HEK293 (cell line): Measurements from ENCODE around the gene FADS6.
A peak's percentile ranks its signal among the peaks of the same experiment; 100 is the strongest.

ENCODE experiments used
- CTCF ChIA-PET: fragments of 350-600 bp; formaldehyde crosslinking; extraction: SDS; loops from one replicate; lab custom pipeline; 2021; ENCODE audit warnings: antibody characterized with exemption; lab: Yijun Ruan, JAX
- POLR2A ChIA-PET: fragments of 300-600 bp; formaldehyde crosslinking; extraction: SDS; loops from one replicate; lab custom pipeline; 2020; ENCODE audit warnings: antibody characterized with exemption, inconsistent platforms; lab: Yijun Ruan, JAX
- H3K27ac ChIP-seq: fragments of 200-500 bp; sonication (Bioruptor generic); 2 replicates; pipeline ENCODE4 v1.5.1; 2014; ENCODE audit warnings: low read depth, low read length, control low read depth, inconsistent platforms; ENCODE audit errors: extremely low read depth
- H3K36me3 ChIP-seq, 2 experiments: fragments of 200-500 bp in 1 of 2; sonication (Bioruptor generic) in 1 of 2; 1 replicate in 1 of 2; 2 replicates in 1 of 2; pipeline ENCODE4 v1.5.1; 2014 to 2017; ENCODE audit warnings: inconsistent platforms in 2 of 2, low read length in 2 of 2; ENCODE audit not compliant: control insufficient read depth in 2 of 2, insufficient read depth in 1 of 2
- H3K4me1 ChIP-seq: fragments of 200-500 bp; sonication (Bioruptor generic); 2 replicates; pipeline ENCODE4 v1.5.1; 2014; ENCODE audit warnings: mild to moderate bottlenecking, low read length, inconsistent platforms; ENCODE audit not compliant: control insufficient read depth, insufficient read depth
- H3K4me3 ChIP-seq: 2 replicates; pipeline ENCODE4 v1.5.1; 2011; ENCODE audit warnings: low read depth, mild to moderate bottlenecking, control low read depth, low read length, moderate library complexity
- H3K9me3 ChIP-seq: fragments of 200-500 bp; sonication (Bioruptor generic); 2 replicates; pipeline ENCODE4 v1.5.1; 2014; ENCODE audit warnings: low read depth, low read length, inconsistent platforms; ENCODE audit not compliant: control insufficient read depth, insufficient read depth
- GLIS2 ChIP-seq: fragments of 450-650 bp; formaldehyde crosslinking; IDR thresholded peaks from 2 replicates; pipeline ENCODE4 v1.5.1; 2016; ENCODE audit warnings: missing biosample characterization, missing genetic modification characterization
- KLF8 ChIP-seq: fragments of 450-650 bp; formaldehyde crosslinking; IDR thresholded peaks from 2 replicates; pipeline ENCODE4 v1.5.1; 2016; ENCODE audit warnings: missing biosample characterization, missing genetic modification characterization
- KLF9 ChIP-seq: fragments of 450-650 bp; formaldehyde crosslinking; IDR thresholded peaks from 2 replicates; pipeline ENCODE4 v1.5.1; 2016; ENCODE audit warnings: missing biosample characterization, missing genetic modification characterization, low read depth
- ZEB2 ChIP-seq: fragments of 450-650 bp; formaldehyde crosslinking; IDR thresholded peaks from 2 replicates; pipeline ENCODE4 v1.5.1; 2016; ENCODE audit warnings: missing biosample characterization, missing genetic modification characterization
- ZNF175 ChIP-seq: fragments of 450-650 bp; formaldehyde crosslinking; IDR thresholded peaks from 2 replicates; pipeline ENCODE4 v1.5.1; 2016; ENCODE audit warnings: missing biosample characterization, missing genetic modification characterization
- ZNF335 ChIP-seq: fragments of 450-650 bp; formaldehyde crosslinking; conservative IDR thresholded peaks from 2 replicates; pipeline ENCODE4 v1.5.1; 2016; ENCODE audit warnings: missing biosample characterization, missing genetic modification characterization
- ZNF341 ChIP-seq: fragments of 450-650 bp; formaldehyde crosslinking; IDR thresholded peaks from 2 replicates; pipeline ENCODE4; 2016; ENCODE audit warnings: low read depth, missing biosample characterization, missing genetic modification characterization
- ZNF548 ChIP-seq: fragments of 450-650 bp; formaldehyde crosslinking; IDR thresholded peaks from 2 replicates; pipeline ENCODE4 v1.5.1; 2016; ENCODE audit warnings: missing biosample characterization, missing genetic modification characterization
- ZNF560 ChIP-seq: fragments of 450-650 bp; formaldehyde crosslinking; IDR thresholded peaks from 2 replicates; pipeline ENCODE4 v1.5.1; 2017; ENCODE audit warnings: missing biosample characterization, missing genetic modification characterization, borderline replicate concordance
- ZNF776 ChIP-seq: fragments of 450-650 bp; formaldehyde crosslinking; IDR thresholded peaks from 2 replicates; pipeline ENCODE4 v1.5.0; 2017; ENCODE audit warnings: missing biosample characterization, missing genetic modification characterization, borderline replicate concordance
- TF ChIP-seq, protein P1 (sequence below): fragments of 450-650 bp; formaldehyde crosslinking; optimal IDR thresholded peaks from 2 replicates; pipeline ENCODE3; 2016; ENCODE audit warnings: missing biosample characterization, mild to moderate bottlenecking, missing genetic modification characterization
- TF ChIP-seq, protein P2 (sequence below): fragments of 450-650 bp; formaldehyde crosslinking; IDR thresholded peaks from 2 replicates; pipeline ENCODE4 v1.5.1; 2017; ENCODE audit warnings: missing biosample characterization, missing genetic modification characterization

FADS6 gene

DNA sequence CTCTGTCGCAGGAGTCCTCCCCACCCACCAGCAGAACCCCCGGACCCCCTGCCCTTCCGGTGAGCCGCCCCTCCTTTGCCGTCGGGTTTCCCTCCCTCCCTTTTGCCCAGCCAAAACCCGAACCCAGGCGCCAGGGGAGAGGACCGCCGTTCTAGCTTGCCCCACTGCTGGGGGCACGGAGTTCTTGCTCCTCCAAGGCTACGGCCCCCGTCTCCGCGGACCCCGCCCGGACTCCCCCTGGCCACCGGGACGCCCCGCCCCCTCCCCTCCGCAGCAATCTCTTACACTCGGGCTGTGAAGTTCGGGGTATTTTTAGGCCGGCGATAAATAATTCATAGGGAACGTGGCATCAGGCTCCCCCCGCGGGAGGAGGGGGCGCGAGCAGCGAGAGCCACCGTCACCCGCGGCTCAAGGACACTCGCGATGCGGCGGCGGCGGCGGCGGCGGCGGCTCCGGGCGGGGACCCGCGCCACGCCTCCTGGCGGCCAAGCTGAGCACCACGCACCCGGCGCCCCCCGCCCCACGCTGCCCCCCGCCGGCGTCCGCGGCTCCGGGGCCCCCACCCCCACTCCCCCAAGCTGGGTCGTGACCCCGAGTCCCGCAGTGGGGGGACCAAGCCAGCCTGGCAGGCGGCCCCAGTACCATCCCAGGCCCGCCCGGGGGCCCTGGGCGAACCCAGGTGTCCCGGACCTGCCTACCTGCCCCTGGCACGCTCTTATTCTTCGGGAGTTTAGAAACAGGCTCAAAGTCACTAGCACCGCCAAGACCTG lies 33.8 kb downstream of the FADS6 start, which contains the start of gene GRIN2C:
Gene GRIN2C (minus strand): TSS at position 427 of the 770 bp plus-strand sequence. CDS start 4,793 bp downstream, outside the sequence.
- Histone ChIP-seq H3K9me3 (no peaks in the 10 kb centered on the region), H3K27ac (no peak within 1 kb of the TSS), H3K4me1 (0 out of 2 replicates have a peak, but pooled peaks cover 2% of the 10 kb centered on the region), H3K36me3 (peaks cover 0 to 23% of the 10 kb centered on the region in 2 experiments; a peak in 1 of 3 replicates), H3K4me3 (peak within 1 kb of the TSS; percentile 38)
- POLR2A ChIA-PET, result no interaction called here
- CTCF ChIA-PET, result interaction anchor here (0.5 to 14.4 kb wide), 11 partner anchors 14 to 568 kb away, joined by 3 to 338 read pairs (median 3); partner anchors contain the start of genes FDXR and NHERF1
- TF ChIP-seq ZNF548, result no peak
- peak; percentile 46; the same call in 1 of the 2 replicates for TF ChIP-seq ZNF335 (tag by site-specific recombination)
- TF ChIP-seq KLF9, result 0 out of 2 replicates have a peak, but pooled peaks have one; percentile 15
- TF ChIP-seq, protein P1, sequence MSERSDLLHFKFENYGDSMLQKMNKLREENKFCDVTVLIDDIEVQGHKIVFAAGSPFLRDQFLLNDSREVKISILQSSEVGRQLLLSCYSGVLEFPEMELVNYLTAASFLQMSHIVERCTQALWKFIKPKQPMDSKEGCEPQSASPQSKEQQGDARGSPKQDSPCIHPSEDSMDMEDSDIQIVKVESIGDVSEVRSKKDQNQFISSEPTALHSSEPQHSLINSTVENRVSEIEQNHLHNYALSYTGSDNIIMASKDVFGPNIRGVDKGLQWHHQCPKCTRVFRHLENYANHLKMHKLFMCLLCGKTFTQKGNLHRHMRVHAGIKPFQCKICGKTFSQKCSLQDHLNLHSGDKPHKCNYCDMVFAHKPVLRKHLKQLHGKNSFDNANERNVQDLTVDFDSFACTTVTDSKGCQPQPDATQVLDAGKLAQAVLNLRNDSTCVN (tag by site-specific recombination), result peak; percentile 19
- peak; percentile 41 for TF ChIP-seq ZNF341 (tag by site-specific recombination)
- TF ChIP-seq, protein P2, sequence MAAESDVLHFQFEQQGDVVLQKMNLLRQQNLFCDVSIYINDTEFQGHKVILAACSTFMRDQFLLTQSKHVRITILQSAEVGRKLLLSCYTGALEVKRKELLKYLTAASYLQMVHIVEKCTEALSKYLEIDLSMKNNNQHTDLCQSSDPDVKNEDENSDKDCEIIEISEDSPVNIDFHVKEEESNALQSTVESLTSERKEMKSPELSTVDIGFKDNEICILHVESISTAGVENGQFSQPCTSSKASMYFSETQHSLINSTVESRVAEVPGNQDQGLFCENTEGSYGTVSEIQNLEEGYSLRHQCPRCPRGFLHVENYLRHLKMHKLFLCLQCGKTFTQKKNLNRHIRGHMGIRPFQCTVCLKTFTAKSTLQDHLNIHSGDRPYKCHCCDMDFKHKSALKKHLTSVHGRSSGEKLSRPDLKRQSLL (tag by site-specific recombination), result peak; percentile 15; the same call in 1 of the 2 replicates
- TF ChIP-seq KLF8, result no peak
- 0 out of 2 replicates have a peak, but pooled peaks have one; percentile 30 for TF ChIP-seq ZNF560 (tag by site-specific recombination)
- TF ChIP-seq GLIS2 (tag by site-specific recombination), result peak; percentile 39; the same call in 1 of the 2 replicates
- TF ChIP-seq ZNF776, result no peak

DNA sequence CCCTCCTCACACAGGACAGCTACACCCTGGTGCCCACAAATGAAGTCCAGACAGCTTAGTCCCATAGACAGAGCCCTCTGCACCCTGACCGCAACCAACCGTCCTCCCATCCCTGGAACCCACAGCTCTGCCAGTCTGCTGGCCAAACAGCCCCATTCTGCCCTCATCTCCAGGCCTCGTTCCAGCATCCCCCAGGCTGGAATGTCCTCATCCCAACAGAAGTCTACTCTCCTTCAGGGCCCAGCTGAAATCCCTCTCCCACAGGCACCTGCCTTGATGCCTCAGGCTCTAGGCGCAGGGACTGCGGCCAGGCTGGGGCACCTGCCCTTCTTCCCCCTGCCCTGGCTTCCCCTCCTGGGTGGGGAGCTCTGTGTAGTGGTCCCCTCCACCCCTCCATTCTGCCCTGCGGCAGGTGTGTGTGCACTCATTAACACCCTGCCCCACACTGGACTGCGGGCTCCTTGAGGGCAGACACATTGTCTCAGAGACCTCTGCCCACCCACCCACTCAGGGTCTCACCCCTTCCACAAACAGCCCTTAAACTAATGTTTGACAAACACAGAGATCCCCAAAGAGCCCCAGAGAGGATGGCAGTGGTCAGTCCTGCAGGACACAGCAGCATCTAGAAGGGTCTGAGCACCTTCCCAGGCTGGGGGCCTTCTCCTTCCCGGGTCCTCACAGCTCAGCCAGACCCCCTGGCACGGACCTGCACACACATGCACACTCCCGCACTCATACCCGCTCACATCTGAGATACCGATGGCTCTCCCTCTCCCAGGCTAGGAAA lies 34.6 kb downstream of the FADS6 start:
- Histone ChIP-seq H3K27ac (no peak overlapping the region), H3K4me1 (0 out of 2 replicates have a peak, but pooled peaks cover 2% of the 10 kb centered on the region), H3K9me3 (no peaks in the 10 kb centered on the region), H3K36me3 (peaks cover 0 to 15% of the 10 kb centered on the region in 2 experiments; a peak in 1 of 3 replicates), H3K4me3 (no peak overlapping the region)
- TF ChIP-seq ZNF335 (tag by site-specific recombination) (peak; percentile 37), ZEB2 (tag by site-specific recombination) (no peak)
- POLR2A ChIA-PET, result interaction anchor here (0.7 to 1.1 kb wide), 2 partner anchors 14 to 16 kb away, joined by 3 to 4 read pairs; partner anchors contain the start of gene FDXR
- CTCF ChIA-PET, result interaction anchor here (0.5 to 14.4 kb wide), 9 partner anchors 13 to 403 kb away, joined by 3 to 338 read pairs (median 3); partner anchors contain the start of genes FDXR and NHERF1

DNA sequence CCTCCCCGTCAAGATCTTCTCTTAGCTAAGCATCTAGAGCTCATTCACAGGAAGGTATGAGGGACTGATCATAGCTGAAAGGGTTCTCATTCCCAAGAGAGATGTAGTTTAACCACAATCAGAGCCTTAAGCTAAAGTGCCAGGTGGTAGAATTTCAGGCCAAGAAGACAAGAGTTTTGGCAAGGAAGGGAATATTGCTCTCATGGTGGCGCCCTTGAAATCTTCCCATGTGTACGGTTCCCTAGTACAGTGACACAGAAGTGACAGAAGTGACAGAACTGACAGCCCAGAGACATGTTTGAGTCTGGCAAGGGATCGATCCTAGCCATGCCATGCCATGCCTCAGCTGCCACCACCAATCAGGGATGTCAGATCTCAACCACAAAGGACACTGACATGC lies 36.2 kb downstream of the FADS6 start:
- CTCF ChIA-PET, result interaction anchor here (0.6 to 14.4 kb wide), 8 partner anchors 8 to 344 kb away, joined by 3 to 338 read pairs (median 38); partner anchors contain the start of genes FDXR and NHERF1
- TF ChIP-seq ZNF175 (tag by site-specific recombination), result no peak
- TF ChIP-seq, all 188 proteins: peak for 0
- Histone ChIP-seq H3K4me1 (peaks cover 7% of the 10 kb centered on the region; the same call in 1 of the 2 replicates), H3K36me3 (no peaks in the 10 kb centered on the region), H3K27ac (no peak overlapping the region), H3K4me3 (no peak overlapping the region), H3K9me3 (no peaks in the 10 kb centered on the region)
- POLR2A ChIA-PET, result interaction anchor here (2.3 kb wide), 1 partner anchor 15 kb away, joined by 12 read pairs; the partner anchor contains the start of gene FDXR
